ENCODE measurements around the gene LRP3. TPM values are rescaled to one million over a fixed set of nuclear protein-coding genes. Genes with fewer than 3 reads are reported as not detected.

Gene LRP3
- total RNA-seq, 1 experiment from 2014 or later, result 20.4 TPM

GRCh38 chr19:33252971-33253370, 58.8 kb downstream of the LRP3 start:
- DNase-seq (no peak), ATAC-seq (no peak)
- no peaks in the 10 kb centered on the region for H3K36me3 ChIP-seq (ENCODE audit: low read depth, low read length)
- H3K9me3 ChIP-seq (ENCODE audit: low read length), result no peaks in the 10 kb centered on the region
- H3K4me2 ChIP-seq (ENCODE audit: low read length), result no peak overlapping the region
- H3K79me2 ChIP-seq (ENCODE audit: low read length), result no peaks in the 10 kb centered on the region
- H3F3A ChIP-seq (ENCODE audit: low read length, unreplicated experiment), result no peaks in the 10 kb centered on the region
- BruUV-seq (replicated peaks), result no TSS peak
- no peak overlapping the region for H3K4me3 ChIP-seq (ENCODE audit: low read length)
- no peak overlapping the region for H3K9ac ChIP-seq (ENCODE audit: low read length)
- no peaks in the 10 kb centered on the region for H4K20me1 ChIP-seq (ENCODE audit: low read length)
- no peaks in the 10 kb centered on the region for H3K27me3 ChIP-seq (ENCODE audit: low read length)
- TF ChIP-seq EZH2phosphoT487 (IDR thresholded peaks at IDR 0.05; ENCODE audit: borderline replicate concordance, low read length), result no peak
- no peaks in the 10 kb centered on the region for H3K9me2 ChIP-seq (replicated peaks; ENCODE audit: low read length)
- ChIA-PET CTCF (no interaction called here), POLR2A (ENCODE audit: unreplicated experiment) (no interaction called here)
- H2AFZ ChIP-seq (ENCODE audit: low read length), result no peak overlapping the region
- H3K4me1 ChIP-seq (ENCODE audit: insufficient read depth, low read length), result no peaks in the 10 kb centered on the region
- intact Hi-C loops (cut with micrococcal nuclease), result no loop called here
- no peak overlapping the region for H3K27ac ChIP-seq (ENCODE audit: low read length)

DNA sequence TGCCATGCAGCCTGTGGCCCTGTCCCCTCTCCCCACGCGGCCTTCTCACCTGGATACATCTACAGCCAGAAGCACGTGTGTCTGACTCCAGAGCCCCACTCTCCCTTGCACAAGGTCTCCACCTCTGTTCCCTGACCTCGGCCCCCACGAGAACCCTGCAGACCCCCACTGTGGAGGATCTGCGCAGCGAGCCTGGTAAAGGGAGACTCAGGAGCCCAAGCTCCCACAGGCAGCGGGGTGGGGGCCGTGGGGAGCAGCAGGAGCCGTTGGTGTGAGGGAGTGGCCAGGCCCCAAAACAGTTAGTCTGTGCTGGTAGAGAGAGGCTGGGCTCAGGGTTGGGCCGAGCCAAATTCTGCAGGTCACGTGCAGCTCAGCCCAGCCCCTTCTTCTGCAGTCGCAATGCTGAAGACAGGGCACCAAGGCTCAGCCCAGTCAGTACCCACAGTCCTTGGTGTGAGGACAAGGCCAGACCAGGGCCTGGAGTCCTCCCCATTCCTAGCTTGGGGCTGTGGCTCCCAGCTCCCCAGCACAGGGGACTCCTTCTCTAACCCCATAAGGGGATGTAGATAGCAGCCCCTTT, 60.2 kb downstream of the LRP3 start:
- Histone ChIP-seq H3K79me2 (ENCODE audit: low read length) (no peaks in the 10 kb centered on the region), H3K9me3 (ENCODE audit: low read length) (no peaks in the 10 kb centered on the region), H3K4me2 (ENCODE audit: low read length) (no peak overlapping the region), H3F3A (ENCODE audit: low read length, unreplicated experiment) (no peaks in the 10 kb centered on the region), H3K27me3 (ENCODE audit: low read length) (no peaks in the 10 kb centered on the region), H3K9me2 (replicated peaks; ENCODE audit: low read length) (no peaks in the 10 kb centered on the region), H3K4me1 (ENCODE audit: insufficient read depth, low read length) (no peaks in the 10 kb centered on the region), H3K9ac (ENCODE audit: low read length) (no peak overlapping the region), H3K36me3 (ENCODE audit: low read depth, low read length) (no peaks in the 10 kb centered on the region), H2AFZ (ENCODE audit: low read length) (no peak overlapping the region), H3K4me3 (ENCODE audit: low read length) (no peak overlapping the region), H3K27ac (ENCODE audit: low read length) (no peak overlapping the region), H4K20me1 (ENCODE audit: low read length) (no peaks in the 10 kb centered on the region)
- TF ChIP-seq EZH2 (IDR thresholded peaks at IDR 0.05; ENCODE audit: low read length, unreplicated experiment), result no peak
- TF ChIP-seq EZH2phosphoT487 (IDR thresholded peaks at IDR 0.05; ENCODE audit: borderline replicate concordance, low read length), result no peak
- TF ChIP-seq CTCF (conservative IDR thresholded peaks at IDR 0.05; ENCODE audit: low read depth, low read length), result no peak
- CTCF ChIA-PET, result interaction anchor here (0.6 kb wide), 1 partner anchor 142 kb away, joined by 4 read pairs; no protein-coding TSS in a partner anchor
- intact Hi-C loops (cut with micrococcal nuclease), result no loop called here
- DNase-seq (no peak), ATAC-seq (no peak)
- BruUV-seq (replicated peaks), result no TSS peak
- POLR2A ChIA-PET (ENCODE audit: unreplicated experiment), result no interaction called here

- Histone ChIP-seq H3K9me2 (replicated peaks; ENCODE audit: low read length) (no peaks in the 10 kb centered on the region), H3K4me1 (ENCODE audit: insufficient read depth, low read length) (no peaks in the 10 kb centered on the region), H3F3A (ENCODE audit: low read length, unreplicated experiment) (no peaks in the 10 kb centered on the region), H3K79me2 (ENCODE audit: low read length) (no peaks in the 10 kb centered on the region), H2AFZ (ENCODE audit: low read length) (no peak overlapping the region), H3K27ac (ENCODE audit: low read length) (no peak overlapping the region), H3K4me3 (ENCODE audit: low read length) (no peak overlapping the region), H4K20me1 (ENCODE audit: low read length) (no peaks in the 10 kb centered on the region), H3K9ac (ENCODE audit: low read length) (no peak overlapping the region), H3K9me3 (ENCODE audit: low read length) (no peaks in the 10 kb centered on the region), H3K4me2 (ENCODE audit: low read length) (no peak overlapping the region), H3K27me3 (ENCODE audit: low read length) (no peaks in the 10 kb centered on the region), H3K36me3 (ENCODE audit: low read depth, low read length) (no peaks in the 10 kb centered on the region)
- no peak for TF ChIP-seq EZH2 (IDR thresholded peaks at IDR 0.05; ENCODE audit: low read length, unreplicated experiment)
- no peak for TF ChIP-seq EZH2phosphoT487 (IDR thresholded peaks at IDR 0.05; ENCODE audit: borderline replicate concordance, low read length)
- TF ChIP-seq CTCF (conservative IDR thresholded peaks at IDR 0.05; ENCODE audit: low read depth, low read length), result no peak
- DNase-seq (no peak), ATAC-seq (no peak)
- ChIA-PET POLR2A (ENCODE audit: unreplicated experiment) (no interaction called here), CTCF (no interaction called here)
- no TSS peak for BruUV-seq (replicated peaks)
- intact Hi-C loops (cut with micrococcal nuclease), result no loop called here
Measured at GRCh38 chr19:33255781-33256180, 61.7 kb downstream of the LRP3 start.
